Fibroblast of mammary gland (primary cell): ENCODE data around the gene SLC1A3.
A peak's percentile ranks its signal among the peaks of the same experiment; 100 is the strongest.

Experiments
- DNase-seq: peaks from one replicate; pipeline ENCODE4 v3.0.0-alpha.2; 2010; ENCODE audit warnings: low read depth
- H3K4me3 ChIP-seq: 2 replicates; pipeline ENCODE4 v1.5.1; 2011; ENCODE audit warnings: low read depth, mild to moderate bottlenecking, low read length, moderate library complexity; ENCODE audit not compliant: control insufficient read depth
- TF ChIP-seq, protein P1 (sequence below): conservative IDR thresholded peaks from 2 replicates; pipeline ENCODE4 v1.5.1; 2011; ENCODE audit warnings: low read depth, low read length, inconsistent platforms; ENCODE audit not compliant: control insufficient read depth, insufficient read depth

Gene SLC1A3

DNA sequence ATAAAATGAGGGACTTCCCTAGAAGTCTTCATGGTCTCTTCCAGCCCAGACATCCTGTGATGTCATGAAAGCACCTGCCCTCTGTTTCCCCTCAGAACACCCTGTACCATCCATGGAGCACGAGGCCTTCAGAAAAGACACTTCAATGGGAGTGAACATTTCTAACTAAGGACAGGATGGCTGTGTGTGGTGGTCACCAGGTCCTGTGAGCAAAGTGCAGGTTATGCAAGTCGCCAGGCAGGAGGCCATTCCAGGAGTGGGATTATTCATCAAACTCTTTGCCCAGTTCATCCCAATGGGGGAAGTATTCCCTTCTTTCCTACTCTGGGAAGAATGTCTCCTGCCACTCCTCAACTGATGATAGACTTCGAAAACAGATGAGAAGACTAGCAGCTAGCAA, 80.5 kb downstream of the SLC1A3 start:
- TF ChIP-seq, protein P1, sequence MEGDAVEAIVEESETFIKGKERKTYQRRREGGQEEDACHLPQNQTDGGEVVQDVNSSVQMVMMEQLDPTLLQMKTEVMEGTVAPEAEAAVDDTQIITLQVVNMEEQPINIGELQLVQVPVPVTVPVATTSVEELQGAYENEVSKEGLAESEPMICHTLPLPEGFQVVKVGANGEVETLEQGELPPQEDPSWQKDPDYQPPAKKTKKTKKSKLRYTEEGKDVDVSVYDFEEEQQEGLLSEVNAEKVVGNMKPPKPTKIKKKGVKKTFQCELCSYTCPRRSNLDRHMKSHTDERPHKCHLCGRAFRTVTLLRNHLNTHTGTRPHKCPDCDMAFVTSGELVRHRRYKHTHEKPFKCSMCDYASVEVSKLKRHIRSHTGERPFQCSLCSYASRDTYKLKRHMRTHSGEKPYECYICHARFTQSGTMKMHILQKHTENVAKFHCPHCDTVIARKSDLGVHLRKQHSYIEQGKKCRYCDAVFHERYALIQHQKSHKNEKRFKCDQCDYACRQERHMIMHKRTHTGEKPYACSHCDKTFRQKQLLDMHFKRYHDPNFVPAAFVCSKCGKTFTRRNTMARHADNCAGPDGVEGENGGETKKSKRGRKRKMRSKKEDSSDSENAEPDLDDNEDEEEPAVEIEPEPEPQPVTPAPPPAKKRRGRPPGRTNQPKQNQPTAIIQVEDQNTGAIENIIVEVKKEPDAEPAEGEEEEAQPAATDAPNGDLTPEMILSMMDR: no peak
- DNase-seq: no peak
- no peak overlapping the region for H3K4me3 ChIP-seq

DNA sequence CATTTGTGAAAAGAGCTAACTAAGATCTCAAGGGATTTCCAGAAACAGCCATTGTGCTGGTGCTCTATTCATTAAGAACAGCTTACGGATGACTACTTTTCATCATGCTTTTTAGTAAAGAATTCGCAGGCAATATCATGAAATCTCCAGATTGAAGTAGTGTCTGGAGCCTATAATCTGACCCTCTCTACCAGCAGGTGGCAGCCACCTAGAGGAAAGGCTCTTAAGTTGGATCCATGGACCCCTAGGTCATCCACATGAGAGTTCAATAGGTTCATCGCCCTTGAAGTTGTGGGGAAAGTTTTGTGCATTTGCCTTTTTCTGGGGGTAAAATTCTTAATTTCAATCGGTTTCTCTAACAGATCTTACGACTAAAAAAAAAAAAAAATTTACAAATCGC, 82.3 kb downstream of the SLC1A3 start:
- peak; percentile 34 for DNase-seq
- TF ChIP-seq, protein P1: peak; percentile 45
- H3K4me3 ChIP-seq: no peak overlapping the region

DNA sequence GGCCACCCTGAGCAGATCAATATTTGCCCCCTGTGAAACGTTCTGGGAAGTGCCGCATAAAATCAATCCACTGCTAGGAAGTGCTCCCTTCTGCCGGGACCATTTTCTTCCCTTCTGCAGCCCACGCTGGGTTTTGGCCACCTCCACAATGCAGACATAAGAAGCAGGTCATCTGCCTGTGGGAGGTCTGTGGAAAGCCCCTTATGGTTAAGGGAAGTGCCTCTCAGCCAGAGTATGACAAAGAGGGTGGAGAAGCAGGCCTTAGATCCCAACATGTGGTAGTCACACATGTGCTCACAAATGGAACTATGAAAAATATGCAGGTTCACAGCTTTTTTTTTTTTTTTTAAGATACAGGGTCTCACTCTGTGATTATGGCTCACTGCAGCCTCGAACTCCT, 82.8 kb downstream of the SLC1A3 start:
- peak; percentile 49 for DNase-seq
- TF ChIP-seq, protein P1: no peak
- H3K4me3 ChIP-seq: no peak overlapping the region

DNA sequence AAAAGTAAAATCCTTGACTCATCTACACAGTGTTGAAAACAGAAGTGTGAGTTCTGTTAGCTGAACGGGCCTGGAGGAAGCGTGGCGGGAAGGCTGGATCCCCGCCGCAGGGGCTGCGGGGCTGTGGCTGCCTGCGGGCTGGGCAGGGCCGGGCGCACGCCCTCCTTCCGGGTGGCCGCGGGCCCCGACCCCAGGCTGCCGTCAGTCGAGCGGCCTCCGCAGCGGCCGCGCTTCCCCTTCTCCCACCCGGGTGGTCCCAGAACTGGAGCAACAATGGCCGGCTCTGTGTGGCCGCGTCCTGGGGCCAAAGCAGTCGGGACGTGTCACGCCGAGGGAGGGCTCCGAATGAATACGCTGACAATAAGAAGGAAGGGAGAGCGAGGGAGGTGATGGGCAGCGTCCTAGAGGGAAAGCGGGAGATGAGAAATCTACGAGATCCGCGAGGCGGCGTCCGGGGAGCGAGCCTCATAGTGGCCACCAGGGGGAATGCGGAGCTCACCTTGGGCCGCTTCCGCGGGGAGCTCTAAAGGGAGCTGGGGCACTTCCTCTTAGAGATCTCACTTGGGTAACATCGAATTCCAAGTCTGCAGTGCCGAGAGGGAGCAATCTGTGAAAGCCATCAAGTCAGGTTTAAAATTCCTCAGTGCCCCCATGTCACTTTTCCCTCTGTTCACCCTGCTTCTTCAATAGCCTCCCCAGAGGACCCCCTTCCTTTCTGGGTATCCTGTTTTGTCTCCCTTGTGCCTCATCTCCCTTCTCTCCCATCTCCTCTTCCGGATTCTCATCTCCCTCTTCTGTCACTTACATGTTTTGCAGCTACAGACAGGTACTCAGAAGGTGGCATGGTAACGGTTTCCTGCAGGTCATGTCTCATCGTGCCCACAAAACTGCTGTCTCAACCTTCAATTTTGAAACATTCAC, 83.9 kb downstream of the SLC1A3 start:
- TF ChIP-seq, protein P1: peak; percentile 82
- H3K4me3 ChIP-seq: peak overlapping the region; percentile 53
- peak; percentile 73 for DNase-seq

DNA sequence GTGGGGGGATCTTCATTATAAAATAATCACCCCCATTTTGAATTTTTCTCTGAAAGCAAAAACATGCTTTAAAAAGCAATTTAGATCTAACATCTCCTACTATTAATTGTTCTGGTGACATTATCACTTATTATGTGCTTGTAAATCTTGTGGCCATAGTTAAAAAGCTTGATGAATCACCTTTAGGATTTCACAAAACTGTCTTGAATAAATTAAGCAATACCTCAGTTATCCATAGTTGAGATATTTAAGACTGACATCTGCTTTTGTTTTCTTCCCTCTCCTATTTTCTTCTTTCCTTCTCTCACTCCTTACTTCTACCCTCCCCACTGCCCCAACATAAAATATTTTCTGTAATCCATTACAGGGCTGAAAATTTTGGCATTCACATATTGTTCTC, 84.8 kb downstream of the SLC1A3 start:
- TF ChIP-seq, protein P1: no peak
- peak; percentile 56 for DNase-seq
- H3K4me3 ChIP-seq: no peak overlapping the region

DNA sequence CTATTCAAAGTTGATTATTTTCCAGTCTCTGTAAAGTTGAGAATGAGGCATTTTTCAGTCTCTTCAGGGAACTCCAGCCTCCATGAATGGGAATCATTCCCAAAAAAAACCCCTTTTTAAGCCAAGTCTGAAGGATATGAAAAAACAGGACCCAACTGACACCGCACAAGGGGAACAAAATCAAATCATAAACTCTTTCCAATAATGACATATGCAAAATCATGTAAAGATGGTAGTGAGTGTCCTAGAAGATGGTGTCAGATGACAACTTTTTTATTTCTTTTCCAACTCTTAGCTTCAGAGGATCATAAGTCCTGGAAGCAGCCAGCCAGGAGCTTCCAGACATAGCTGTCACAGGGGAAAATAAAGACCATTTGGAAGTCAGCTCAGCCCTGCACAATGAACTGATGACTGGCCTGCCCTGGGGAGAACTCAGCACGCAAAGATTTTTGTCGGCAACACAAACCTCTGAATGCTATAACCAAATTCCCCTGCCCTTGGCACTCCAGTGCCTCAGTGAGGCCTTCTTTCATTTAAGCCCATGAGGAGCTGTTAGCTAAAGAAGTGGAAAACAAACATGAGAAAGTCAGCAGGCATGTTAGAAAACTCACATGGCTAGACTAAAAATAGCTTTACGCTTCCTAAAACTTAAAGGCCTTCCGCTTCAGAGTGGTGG, 85.4 kb downstream of the SLC1A3 start:
- no peak overlapping the region for H3K4me3 ChIP-seq
- peak; percentile 65 for DNase-seq
- TF ChIP-seq, protein P1: no peak
